NCI-H510A treated with DMSO at 0.1 percent for 48 hours (cell line): ENCODE results near the gene FBRSL1.

Experiments used
- DNase-seq: peaks from one replicate; lab custom pipeline; 2025; lab: John Stamatoyannopoulos, UW

FBRSL1 gene

GRCh38 chr12:132496710-132497109 is 6.8 kb downstream of the FBRSL1 start:
- no peak for DNase-seq

- DNase-seq = no peak
Measured at GRCh38 chr12:132497514-132498405, 7.8 kb downstream of the FBRSL1 start.

- no peak for DNase-seq
Measured at GRCh38 chr12:132498931-132499330, 9.0 kb downstream of the FBRSL1 start.

- DNase-seq = no peak
Measured at GRCh38 chr12:132500142-132500855, 10.3 kb downstream of the FBRSL1 start.

GRCh38 chr12:132500856-132501180 is 10.9 kb downstream of the FBRSL1 start:
- DNase-seq = no peak

GRCh38 chr12:132501204-132501940 is 11.4 kb downstream of the FBRSL1 start:
- DNase-seq = no peak

GRCh38 chr12:132502149-132502881 is 12.4 kb downstream of the FBRSL1 start:
- no peak for DNase-seq

GRCh38 chr12:132502882-132503193 is 12.9 kb downstream of the FBRSL1 start:
- no peak for DNase-seq

GRCh38 chr12:132503618-132504204 is 13.8 kb downstream of the FBRSL1 start:
- DNase-seq = no peak

GRCh38 chr12:132505105-132505851 is 15.3 kb downstream of the FBRSL1 start:
- no peak for DNase-seq

- DNase-seq = no peak
Measured at GRCh38 chr12:132505852-132506219, 15.9 kb downstream of the FBRSL1 start.

GRCh38 chr12:132506328-132507160 is 16.6 kb downstream of the FBRSL1 start:
- no peak for DNase-seq

- DNase-seq = no peak
Measured at GRCh38 chr12:132507161-132507538, 17.2 kb downstream of the FBRSL1 start.

GRCh38 chr12:132507656-132508490 is 17.9 kb downstream of the FBRSL1 start:
- no peak for DNase-seq

GRCh38 chr12:132508491-132508740 is 18.5 kb downstream of the FBRSL1 start:
- DNase-seq = no peak

- no peak for DNase-seq
Measured at GRCh38 chr12:132508860-132509732, 19.1 kb downstream of the FBRSL1 start.

- DNase-seq = no peak
Measured at GRCh38 chr12:132510111-132510724, 20.3 kb downstream of the FBRSL1 start.
